HUES64 (cell line): Measurements from ENCODE around the gene JADE2.

Experiments
- H3K27ac ChIP-seq: 2 replicates; pipeline ENCODE4 v1.7.0; 2013; ENCODE audit warnings: low read depth, low read length, inconsistent platforms
- H3K27me3 ChIP-seq: 2 replicates; pipeline ENCODE4 v1.6.1; 2013; ENCODE audit warnings: mild to moderate bottlenecking, low read length; ENCODE audit not compliant: insufficient read depth
- H3K36me3 ChIP-seq: 2 replicates; pipeline ENCODE4 v1.6.1; 2013; ENCODE audit warnings: mild to moderate bottlenecking, low read length; ENCODE audit not compliant: insufficient read depth
- H3K4me1 ChIP-seq: 2 replicates; pipeline ENCODE4 v1.6.1; 2013; ENCODE audit warnings: mild to moderate bottlenecking, low read length, moderate library complexity; ENCODE audit not compliant: insufficient read depth
- H3K4me3 ChIP-seq: 2 replicates; pipeline ENCODE4 v1.5.1; 2013; ENCODE audit warnings: mild to moderate bottlenecking, low read length, moderate library complexity
- H3K9ac ChIP-seq: 2 replicates; pipeline ENCODE4 v1.6.1; 2013; ENCODE audit warnings: mild to moderate bottlenecking, low read depth, low read length
- H3K9me3 ChIP-seq: 2 replicates; pipeline ENCODE4 v1.6.1; 2013; ENCODE audit warnings: low read depth, low read length; ENCODE audit not compliant: insufficient read depth
- WGBS: fragments of 150-250, 120-280 bp; methylation state at CpG from one replicate; pipeline ENCODE4 v1.1.7; 2013; ENCODE audit warnings: missing lambda C conversion rate; 5-methylcytosine and 5-hydroxymethylcytosine counted together

The JADE2 gene

GRCh38 chr5:134534058-134534725 lies 8.7 kb downstream of the JADE2 start:
- Histone ChIP-seq H3K9me3 (no peaks in the 10 kb centered on the region), H3K9ac (no peak overlapping the region), H3K4me3 (no peak overlapping the region), H3K36me3 (peaks cover 29% of the 10 kb centered on the region), H3K27me3 (no peaks in the 10 kb centered on the region), H3K4me1 (peaks cover 37% of the 10 kb centered on the region), H3K27ac (peak overlapping the region; percentile 20; the same call in 1 of the 2 replicates)
- WGBS: 78% methylated on average over 10 of the region's 10 CpGs

- Histone ChIP-seq H3K4me3 (no peak overlapping the region), H3K4me1 (peaks cover 34% of the 10 kb centered on the region), H3K27ac (no peak overlapping the region), H3K27me3 (no peaks in the 10 kb centered on the region), H3K9me3 (no peaks in the 10 kb centered on the region), H3K36me3 (peaks cover 29% of the 10 kb centered on the region), H3K9ac (no peak overlapping the region)
- WGBS: 66% methylated on average over 5 of the region's 5 CpGs
Measured at GRCh38 chr5:134534726-134535110, 9.2 kb downstream of the JADE2 start.

GRCh38 chr5:134536876-134537275 lies 11.4 kb downstream of the JADE2 start:
- Histone ChIP-seq H3K9ac (no peak overlapping the region), H3K27me3 (no peaks in the 10 kb centered on the region), H3K4me3 (no peak overlapping the region), H3K4me1 (peaks cover 32% of the 10 kb centered on the region), H3K27ac (no peak overlapping the region), H3K9me3 (no peaks in the 10 kb centered on the region), H3K36me3 (peaks cover 41% of the 10 kb centered on the region)
- 82% methylated on average over 1 of the region's 1 CpG for WGBS

GRCh38 chr5:134537297-134537696 lies 11.8 kb downstream of the JADE2 start:
- no peak overlapping the region for H3K9ac ChIP-seq
- no peak overlapping the region for H3K27ac ChIP-seq
- H3K4me1 ChIP-seq: peaks cover 29% of the 10 kb centered on the region
- no peaks in the 10 kb centered on the region for H3K9me3 ChIP-seq
- no peaks in the 10 kb centered on the region for H3K27me3 ChIP-seq
- peaks cover 41% of the 10 kb centered on the region for H3K36me3 ChIP-seq
- H3K4me3 ChIP-seq: no peak overlapping the region

GRCh38 chr5:134538296-134538695 lies 12.8 kb downstream of the JADE2 start:
- peaks cover 26% of the 10 kb centered on the region for H3K4me1 ChIP-seq
- no peak overlapping the region for H3K9ac ChIP-seq
- H3K36me3 ChIP-seq: peaks cover 41% of the 10 kb centered on the region
- H3K9me3 ChIP-seq: no peaks in the 10 kb centered on the region
- H3K4me3 ChIP-seq: no peak overlapping the region
- H3K27me3 ChIP-seq: no peaks in the 10 kb centered on the region
- peak overlapping the region; percentile 28; the same call in 1 of the 2 replicates for H3K27ac ChIP-seq
- 94% methylated on average over 3 of the region's 3 CpGs for WGBS

GRCh38 chr5:134539732-134540131 lies 14.3 kb downstream of the JADE2 start:
- H3K27ac ChIP-seq: peak overlapping the region; percentile 95
- no peaks in the 10 kb centered on the region for H3K27me3 ChIP-seq
- H3K9me3 ChIP-seq: no peaks in the 10 kb centered on the region
- H3K4me1 ChIP-seq: peaks cover 17% of the 10 kb centered on the region
- no peak overlapping the region for H3K9ac ChIP-seq
- WGBS: 13% methylated on average over 2 of the region's 2 CpGs
- peaks cover 53% of the 10 kb centered on the region for H3K36me3 ChIP-seq
- H3K4me3 ChIP-seq: no peak overlapping the region

- Histone ChIP-seq H3K9ac (no peak overlapping the region), H3K4me1 (peaks cover 15% of the 10 kb centered on the region), H3K27ac (peak overlapping the region; percentile 95), H3K36me3 (peaks cover 63% of the 10 kb centered on the region), H3K9me3 (no peaks in the 10 kb centered on the region), H3K4me3 (no peak overlapping the region), H3K27me3 (no peaks in the 10 kb centered on the region)
- WGBS: 90% methylated on average over 15 of the region's 15 CpGs
Measured at GRCh38 chr5:134540747-134541733, 15.6 kb downstream of the JADE2 start.

- H3K27ac ChIP-seq: no peak overlapping the region
- H3K9me3 ChIP-seq: no peaks in the 10 kb centered on the region
- WGBS: 73% methylated on average over 4 of the region's 4 CpGs
- no peak overlapping the region for H3K4me3 ChIP-seq
- H3K27me3 ChIP-seq: no peaks in the 10 kb centered on the region
- peaks cover 61% of the 10 kb centered on the region for H3K36me3 ChIP-seq
- peaks cover 15% of the 10 kb centered on the region for H3K4me1 ChIP-seq
- no peak overlapping the region for H3K9ac ChIP-seq
Measured at GRCh38 chr5:134541736-134542376, 16.4 kb downstream of the JADE2 start.

- H3K9me3 ChIP-seq: no peaks in the 10 kb centered on the region
- 89% methylated on average over 11 of the region's 11 CpGs for WGBS
- H3K9ac ChIP-seq: no peak overlapping the region
- no peaks in the 10 kb centered on the region for H3K27me3 ChIP-seq
- no peak overlapping the region; the same call in 1 of the 2 replicates for H3K27ac ChIP-seq
- peaks cover 60% of the 10 kb centered on the region for H3K36me3 ChIP-seq
- H3K4me3 ChIP-seq: no peak overlapping the region
- H3K4me1 ChIP-seq: peaks cover 23% of the 10 kb centered on the region
Measured at GRCh38 chr5:134543820-134544614, 18.5 kb downstream of the JADE2 start.

GRCh38 chr5:134545070-134545868 lies 19.8 kb downstream of the JADE2 start:
- peaks cover 60% of the 10 kb centered on the region for H3K36me3 ChIP-seq
- no peak overlapping the region for H3K4me3 ChIP-seq
- 0 out of 2 replicates have a peak overlapping the region, but pooled peaks have one; percentile 27 for H3K9ac ChIP-seq
- H3K27me3 ChIP-seq: no peaks in the 10 kb centered on the region
- H3K4me1 ChIP-seq: peaks cover 18% of the 10 kb centered on the region
- no peaks in the 10 kb centered on the region for H3K9me3 ChIP-seq
- 89% methylated on average over 9 of the region's 10 CpGs for WGBS
- 0 out of 2 replicates have a peak overlapping the region, but pooled peaks have one; percentile 18 for H3K27ac ChIP-seq
